ENCODE data around the gene CHST11. TPM values are rescaled to one million over a fixed set of nuclear protein-coding genes. Genes with fewer than 3 reads are reported as not detected.

Gene CHST11
- total RNA-seq, 2 donors from 2014 or later = 2.9 to 4.9 TPM

DNA sequence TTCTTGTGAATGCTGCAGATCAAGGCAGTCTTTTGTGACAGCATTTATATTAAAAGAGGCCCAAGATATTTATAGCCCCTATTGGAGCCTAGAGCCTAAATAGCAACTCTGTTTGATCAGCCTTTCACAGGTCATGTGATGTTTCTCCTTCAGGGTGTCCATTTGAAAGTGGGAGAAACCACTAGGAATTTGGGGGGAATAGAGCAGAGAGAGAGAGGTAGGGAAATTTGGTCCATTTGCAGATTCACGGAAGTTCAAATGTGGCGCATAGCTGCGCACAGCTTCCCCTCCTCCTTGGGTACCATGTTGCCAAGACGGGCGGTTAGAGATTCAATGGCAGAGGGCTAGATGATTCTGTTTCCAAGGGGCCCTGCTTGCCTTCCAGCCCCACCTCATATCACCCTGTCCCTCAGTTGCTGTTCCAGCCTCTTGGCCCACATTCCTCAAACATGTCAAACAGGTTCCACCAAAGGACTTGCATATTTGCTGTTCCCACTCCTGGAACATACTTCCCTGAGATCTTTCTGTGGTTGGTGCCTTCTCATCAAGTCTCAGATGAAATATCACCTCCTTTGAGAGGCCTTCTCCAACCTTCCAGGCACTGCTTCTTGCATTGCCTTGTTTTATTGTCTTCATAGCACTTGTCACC, 220.8 kb downstream of the CHST11 start:
- Histone ChIP-seq H3K36me3 (no peaks in the 10 kb centered on the region), H3K27ac (no peak overlapping the region), H3K9me3 (no peaks in the 10 kb centered on the region), H3K27me3 (no peaks in the 10 kb centered on the region), H3K4me3 (no peak overlapping the region), H3K9ac (ENCODE audit: low read depth in 2 of 2, low read length in 2 of 2) (no peak overlapping the region), H3K4me1 (no peaks in the 10 kb centered on the region)
- TF ChIP-seq, protein P1, sequence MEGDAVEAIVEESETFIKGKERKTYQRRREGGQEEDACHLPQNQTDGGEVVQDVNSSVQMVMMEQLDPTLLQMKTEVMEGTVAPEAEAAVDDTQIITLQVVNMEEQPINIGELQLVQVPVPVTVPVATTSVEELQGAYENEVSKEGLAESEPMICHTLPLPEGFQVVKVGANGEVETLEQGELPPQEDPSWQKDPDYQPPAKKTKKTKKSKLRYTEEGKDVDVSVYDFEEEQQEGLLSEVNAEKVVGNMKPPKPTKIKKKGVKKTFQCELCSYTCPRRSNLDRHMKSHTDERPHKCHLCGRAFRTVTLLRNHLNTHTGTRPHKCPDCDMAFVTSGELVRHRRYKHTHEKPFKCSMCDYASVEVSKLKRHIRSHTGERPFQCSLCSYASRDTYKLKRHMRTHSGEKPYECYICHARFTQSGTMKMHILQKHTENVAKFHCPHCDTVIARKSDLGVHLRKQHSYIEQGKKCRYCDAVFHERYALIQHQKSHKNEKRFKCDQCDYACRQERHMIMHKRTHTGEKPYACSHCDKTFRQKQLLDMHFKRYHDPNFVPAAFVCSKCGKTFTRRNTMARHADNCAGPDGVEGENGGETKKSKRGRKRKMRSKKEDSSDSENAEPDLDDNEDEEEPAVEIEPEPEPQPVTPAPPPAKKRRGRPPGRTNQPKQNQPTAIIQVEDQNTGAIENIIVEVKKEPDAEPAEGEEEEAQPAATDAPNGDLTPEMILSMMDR (IDR thresholded peaks at IDR 0.05) = no peak
- intact Hi-C loops (cut with DNase I) = no loop called here
- no peak for DNase-seq

- no peaks in the 10 kb centered on the region for H3K9me3 ChIP-seq
- H3K9ac ChIP-seq (ENCODE audit: low read depth in 2 of 2, low read length in 2 of 2) = no peak overlapping the region
- intact Hi-C loops (cut with DNase I) = no loop called here
- TF ChIP-seq, protein P1 (IDR thresholded peaks at IDR 0.05) = no peak
- H3K36me3 ChIP-seq = no peaks in the 10 kb centered on the region
- no peaks in the 10 kb centered on the region for H3K27me3 ChIP-seq
- no peaks in the 10 kb centered on the region for H3K4me1 ChIP-seq
- H3K4me3 ChIP-seq = no peak overlapping the region
- no peak for DNase-seq
- H3K27ac ChIP-seq = no peak overlapping the region
These were observed 223.3 kb downstream of the CHST11 start for GRCh38 chr12:104680070-104680469.

- Histone ChIP-seq H3K4me1 (no peaks in the 10 kb centered on the region), H3K27me3 (no peaks in the 10 kb centered on the region), H3K36me3 (no peaks in the 10 kb centered on the region), H3K4me3 (no peak overlapping the region), H3K27ac (no peak overlapping the region), H3K9me3 (no peaks in the 10 kb centered on the region), H3K9ac (ENCODE audit: low read depth in 2 of 2, low read length in 2 of 2) (no peak overlapping the region)
- DNase-seq = no peak
- TF ChIP-seq, protein P1 (IDR thresholded peaks at IDR 0.05) = no peak
- intact Hi-C loops (cut with DNase I) = no loop called here
These were observed 223.7 kb downstream of the CHST11 start for GRCh38 chr12:104680491-104680890.

DNA sequence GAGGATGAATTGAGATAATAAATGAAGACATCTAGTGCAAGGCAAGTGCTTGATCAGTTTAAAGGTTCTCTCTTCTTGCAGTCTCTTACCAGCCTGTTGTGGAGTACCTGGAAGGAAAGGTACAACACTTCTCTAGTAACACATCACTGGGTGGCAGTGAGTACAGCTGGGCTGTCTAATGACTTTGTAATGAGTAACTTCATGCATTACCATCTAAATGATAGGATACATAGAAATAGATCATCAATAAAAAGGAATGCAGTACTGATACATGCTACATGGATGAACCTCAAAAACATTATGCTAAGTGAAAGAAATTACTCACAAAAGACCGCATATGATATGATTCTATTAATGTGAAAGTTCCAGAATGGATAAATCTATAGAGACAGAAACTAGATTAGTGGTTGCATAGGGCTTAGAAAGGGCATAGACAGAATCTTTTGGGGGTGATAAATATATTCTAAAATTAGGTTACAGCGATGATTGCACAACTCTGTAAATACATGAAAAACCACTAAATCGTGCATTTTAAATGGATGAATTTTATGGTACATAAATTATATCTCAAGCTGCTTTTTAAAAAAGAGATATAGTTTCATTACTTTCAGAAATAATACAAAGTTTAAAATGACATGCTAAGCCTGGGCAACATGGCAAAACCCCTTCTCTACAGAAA, 224.4 kb downstream of the CHST11 start:
- no peak overlapping the region for H3K4me3 ChIP-seq
- no peaks in the 10 kb centered on the region for H3K36me3 ChIP-seq
- no peaks in the 10 kb centered on the region for H3K9me3 ChIP-seq
- H3K9ac ChIP-seq (ENCODE audit: low read depth in 2 of 2, low read length in 2 of 2) = no peak overlapping the region
- no peaks in the 10 kb centered on the region for H3K4me1 ChIP-seq
- H3K27me3 ChIP-seq = no peaks in the 10 kb centered on the region
- DNase-seq = no peak
- H3K27ac ChIP-seq = no peak overlapping the region
- TF ChIP-seq, protein P1 (IDR thresholded peaks at IDR 0.05) = no peak
- intact Hi-C loops (cut with DNase I) = no loop called here

DNA sequence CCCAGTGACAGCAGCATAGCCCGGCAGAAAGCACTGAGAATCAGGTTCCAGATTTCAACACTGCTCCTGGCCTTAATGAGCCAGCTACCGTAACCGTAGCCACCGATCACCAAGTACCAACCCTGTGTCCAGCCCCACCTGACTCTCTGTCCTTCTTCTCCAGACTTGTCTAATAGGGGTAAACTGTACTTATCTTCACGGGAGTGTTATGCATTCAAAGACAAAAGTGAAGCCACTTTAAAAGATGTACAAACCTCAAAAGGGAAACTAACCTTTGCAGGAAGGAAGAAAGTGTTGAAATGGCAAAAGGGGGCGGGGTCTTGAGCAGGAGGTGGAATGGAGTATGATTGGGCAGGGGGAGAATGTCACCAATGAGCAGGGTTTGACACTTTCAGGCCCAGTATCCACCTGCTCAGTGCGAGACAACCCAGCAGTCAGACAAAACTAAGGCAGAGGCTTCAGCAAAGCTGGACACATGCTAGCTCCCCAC, 226.1 kb downstream of the CHST11 start:
- no peak overlapping the region for H3K4me3 ChIP-seq
- no peak overlapping the region for H3K9ac ChIP-seq (ENCODE audit: low read depth in 2 of 2, low read length in 2 of 2)
- no peaks in the 10 kb centered on the region for H3K4me1 ChIP-seq
- DNase-seq = no peak
- intact Hi-C loops (cut with DNase I) = no loop called here
- no peaks in the 10 kb centered on the region for H3K36me3 ChIP-seq
- no peaks in the 10 kb centered on the region for H3K27me3 ChIP-seq
- H3K27ac ChIP-seq = no peak overlapping the region
- TF ChIP-seq, protein P1 (IDR thresholded peaks at IDR 0.05) = no peak
- no peaks in the 10 kb centered on the region for H3K9me3 ChIP-seq
